Thymus (tissue), 11 donors: Measurements from ENCODE around the gene DNPH1. TPM values are rescaled to one million over a fixed set of nuclear protein-coding genes. Genes with fewer than 3 reads are reported as not detected.

ENCODE experiments used
- DNase-seq, 9 donors: peaks; one replicate each; pipeline ENCODE4 v3.0.0-alpha.2; 2013; ENCODE audit warnings: low spot score in 9 of 9, low read depth in 6 of 9, missing footprints in 1 of 9
- H3K27ac ChIP-seq, 2 donors: one replicate each; pipeline ENCODE4 v1.5.1; 2013; ENCODE audit warnings: control low read depth in 1 of 2, low read depth in 1 of 2, low read length in 1 of 2, mild to moderate bottlenecking in 1 of 2, moderate library complexity in 1 of 2
- H3K27me3 ChIP-seq, 2 donors: one replicate each; pipeline ENCODE4 v1.5.1; 2013; ENCODE audit warnings: low read length in 1 of 2; ENCODE audit not compliant: control insufficient read depth in 2 of 2, insufficient read depth in 1 of 2
- H3K36me3 ChIP-seq, 2 donors: one replicate each; pipeline ENCODE4 v1.5.1; 2013; ENCODE audit warnings: low read length in 1 of 2, mild to moderate bottlenecking in 1 of 2, moderate library complexity in 1 of 2; ENCODE audit not compliant: control insufficient read depth in 2 of 2, insufficient read depth in 2 of 2
- H3K4me1 ChIP-seq, 2 donors: one replicate each; pipeline ENCODE4 v1.5.1; 2013; ENCODE audit warnings: low read length in 2 of 2; ENCODE audit not compliant: control insufficient read depth in 2 of 2, insufficient read depth in 2 of 2
- H3K4me3 ChIP-seq, 2 donors: one replicate each; pipeline ENCODE4 v1.5.1; 2013; ENCODE audit warnings: low read length in 2 of 2, control low read depth in 1 of 2, mild to moderate bottlenecking in 1 of 2
- H3K9me3 ChIP-seq, 2 donors: one replicate each; pipeline ENCODE4 v1.5.1; 2013; ENCODE audit warnings: low read length in 1 of 2, mild to moderate bottlenecking in 1 of 2; ENCODE audit not compliant: control insufficient read depth in 2 of 2, insufficient read depth in 1 of 2
- WGBS: extraction: QIAGEN DNeasy Blood & Tissue Kit; methylation state at CpG from one replicate; pipeline ENCODE4 v1.1.7; 2013; 5-methylcytosine and 5-hydroxymethylcytosine counted together
- polyA plus RNA-seq: library from polyadenylated mRNA; stranded (reverse); fragments of 200-250 nt; gene quantifications from one replicate; pipeline ENCODE4 v1.2.3, GENCODE V29; 2013
- total RNA-seq: library from RNA; stranded (reverse); fragments of 120-200 nt; gene quantifications from one replicate; pipeline ENCODE4 v1.2.4, GENCODE V29; 2013
- donor health status: healthy.

Gene DNPH1
- total and polyA plus RNA-seq, 2 donors = 46.7 to 58.9 TPM

GRCh38 chr6:43222418-43223059 is 6.7 kb downstream of the DNPH1 start:
- no peak overlapping the region for H3K27ac ChIP-seq
- H3K36me3 ChIP-seq = peaks cover 24 to 39% of the 10 kb centered on the region in 2 donors
- DNase-seq = no peak
- H3K9me3 ChIP-seq = no peaks in the 10 kb centered on the region
- WGBS = 94% methylated on average over 15 of the region's 15 CpGs
- peaks cover 0 to 19% of the 10 kb centered on the region in 2 donors for H3K4me1 ChIP-seq
- no peaks in the 10 kb centered on the region for H3K27me3 ChIP-seq
- H3K4me3 ChIP-seq = no peak overlapping the region

GRCh38 chr6:43221046-43221972 is 8.0 kb downstream of the DNPH1 start:
- no peaks in the 10 kb centered on the region for H3K9me3 ChIP-seq
- 93% methylated on average over 20 of the region's 20 CpGs for WGBS
- H3K27ac ChIP-seq = no peak overlapping the region
- H3K4me1 ChIP-seq = peaks cover 0 to 19% of the 10 kb centered on the region in 2 donors
- no peaks in the 10 kb centered on the region for H3K27me3 ChIP-seq
- DNase-seq = no peak
- H3K4me3 ChIP-seq = no peak overlapping the region
- peaks cover 33 to 48% of the 10 kb centered on the region in 2 donors for H3K36me3 ChIP-seq

- Histone ChIP-seq H3K27me3 (no peaks in the 10 kb centered on the region), H3K36me3 (peaks cover 37 to 43% of the 10 kb centered on the region in 2 donors), H3K27ac (no peak overlapping the region), H3K4me1 (peaks cover 0 to 16% of the 10 kb centered on the region in 2 donors), H3K9me3 (no peaks in the 10 kb centered on the region), H3K4me3 (no peak overlapping the region)
- WGBS = 95% methylated on average over 16 of the region's 16 CpGs
- no peak for DNase-seq
Observed at GRCh38 chr6:43220439-43220951, 8.8 kb downstream of the DNPH1 start.

- peaks cover 37 to 48% of the 10 kb centered on the region in 2 donors for H3K36me3 ChIP-seq
- H3K9me3 ChIP-seq = no peaks in the 10 kb centered on the region
- H3K4me1 ChIP-seq = peaks cover 0 to 16% of the 10 kb centered on the region in 2 donors
- 90% methylated on average over 7 of the region's 7 CpGs for WGBS
- H3K27ac ChIP-seq = no peak overlapping the region
- no peaks in the 10 kb centered on the region for H3K27me3 ChIP-seq
- no peak for DNase-seq
- H3K4me3 ChIP-seq = no peak overlapping the region
Observed at GRCh38 chr6:43219814-43220213, 9.5 kb downstream of the DNPH1 start.

- Histone ChIP-seq H3K9me3 (no peaks in the 10 kb centered on the region), H3K27ac (no peak overlapping the region), H3K4me1 (peaks cover 0 to 9% of the 10 kb centered on the region in 2 donors), H3K27me3 (no peaks in the 10 kb centered on the region), H3K36me3 (peaks cover 37 to 48% of the 10 kb centered on the region in 2 donors), H3K4me3 (no peak overlapping the region)
- DNase-seq = no peak
- WGBS = 98% methylated on average over 3 of the region's 3 CpGs
Observed at GRCh38 chr6:43219119-43219518, 10.2 kb downstream of the DNPH1 start.

GRCh38 chr6:43217351-43217750 is 11.9 kb downstream of the DNPH1 start:
- Histone ChIP-seq H3K27ac (no peak overlapping the region), H3K4me3 (no peak overlapping the region), H3K36me3 (peaks cover 34 to 47% of the 10 kb centered on the region in 2 donors), H3K27me3 (no peaks in the 10 kb centered on the region), H3K4me1 (no peaks in the 10 kb centered on the region), H3K9me3 (no peaks in the 10 kb centered on the region)
- 96% methylated on average over 5 of the region's 5 CpGs for WGBS
- no peak for DNase-seq

GRCh38 chr6:43216200-43216599 is 13.1 kb downstream of the DNPH1 start:
- H3K4me3 ChIP-seq = no peak overlapping the region
- no peak overlapping the region for H3K27ac ChIP-seq
- no peaks in the 10 kb centered on the region for H3K27me3 ChIP-seq
- peaks cover 32 to 39% of the 10 kb centered on the region in 2 donors for H3K36me3 ChIP-seq
- WGBS = 91% methylated on average over 12 of the region's 12 CpGs
- H3K9me3 ChIP-seq = no peaks in the 10 kb centered on the region
- no peaks in the 10 kb centered on the region for H3K4me1 ChIP-seq
- no peak for DNase-seq

- H3K4me3 ChIP-seq = no peak overlapping the region
- H3K36me3 ChIP-seq = peaks cover 20 to 35% of the 10 kb centered on the region in 2 donors
- H3K4me1 ChIP-seq = no peaks in the 10 kb centered on the region
- 98% methylated on average over 8 of the region's 8 CpGs for WGBS
- H3K27me3 ChIP-seq = no peaks in the 10 kb centered on the region
- no peaks in the 10 kb centered on the region for H3K9me3 ChIP-seq
- DNase-seq = no peak
- H3K27ac ChIP-seq = no peak overlapping the region
Observed at GRCh38 chr6:43215066-43215465, 14.2 kb downstream of the DNPH1 start.

- no peaks in the 10 kb centered on the region for H3K27me3 ChIP-seq
- no peak overlapping the region for H3K27ac ChIP-seq
- no peaks in the 10 kb centered on the region for H3K9me3 ChIP-seq
- peaks cover 17 to 34% of the 10 kb centered on the region in 2 donors for H3K36me3 ChIP-seq
- no peak for DNase-seq
- H3K4me3 ChIP-seq = no peak overlapping the region
- WGBS = 96% methylated on average over 11 of the region's 11 CpGs
- no peaks in the 10 kb centered on the region for H3K4me1 ChIP-seq
Observed at GRCh38 chr6:43213431-43213830, 15.8 kb downstream of the DNPH1 start.
